ENCODE measurements around the gene MEMO1. TPM values are rescaled to one million over a fixed set of nuclear protein-coding genes. Genes with fewer than 3 reads are reported as not detected.

MEMO1 gene
- total RNA-seq, 1 experiment from 2014 or later = 44.7 TPM

- ChIA-PET POLR2A (no interaction called here), RAD21 (ENCODE audit: low non-redundant PET in 1 of 2, low total read pairs in 2 of 2, uncharacterized antibody in 2 of 2, unreplicated experiment in 2 of 2) (no interaction called here), CTCF (no interaction called here)
- H3K9ac ChIP-seq (ENCODE audit: low read length) = no peak overlapping the region
- no peaks in the 10 kb centered on the region for H3K9me3 ChIP-seq (ENCODE audit: control insufficient read depth in 1 of 2, insufficient read depth in 1 of 2, low read depth in 1 of 2, low read length in 2 of 2)
- intact Hi-C loops (cut with micrococcal nuclease) = loop anchor here (10.0 kb wide), 2 partner anchors 138 to 1118 kb away; no protein-coding TSS in a partner anchor
- ATAC-seq (no peak), DNase-seq (ENCODE audit: low read depth, low spot score) (no peak)
- no peak overlapping the region for H3K4me3 ChIP-seq (replicated peaks in 1 of 2; ENCODE audit: low read depth in 1 of 2, low read length in 2 of 2)
- BruUV-seq (replicated peaks) = no TSS peak
- no peaks in the 10 kb centered on the region for H4K20me1 ChIP-seq (ENCODE audit: insufficient read depth)
- no peak overlapping the region for H3K27ac ChIP-seq (ENCODE audit: low read depth, low read length)
- H2AFZ ChIP-seq (ENCODE audit: low read depth, low read length, poor library complexity, severe bottlenecking) = no peak overlapping the region
- no peak overlapping the region for H3K4me2 ChIP-seq (ENCODE audit: low read length)
- H3K36me3 ChIP-seq (ENCODE audit: control insufficient read depth in 1 of 2, insufficient read depth in 2 of 2, low read length in 2 of 2) = no peaks in the 10 kb centered on the region
- H3K79me2 ChIP-seq (ENCODE audit: insufficient read depth, low read length) = no peaks in the 10 kb centered on the region
- no peaks in the 10 kb centered on the region for H3K4me1 ChIP-seq (ENCODE audit: control insufficient read depth in 1 of 2, insufficient read depth in 2 of 2, low read length in 2 of 2)
- no peaks in the 10 kb centered on the region for H3K27me3 ChIP-seq (ENCODE audit: insufficient read depth, low read length)
- TF ChIP-seq FOSL1 (IDR thresholded peaks at IDR 0.05; ENCODE audit: low read depth) = no peak
- TF ChIP-seq CBX3 (IDR thresholded peaks at IDR 0.05; ENCODE audit: low read depth) = no peak
- no peak for TF ChIP-seq SP1 (IDR thresholded peaks at IDR 0.05; ENCODE audit: low read depth)
- TF ChIP-seq YY1 (IDR thresholded peaks at IDR 0.05; ENCODE audit: extremely low read depth, insufficient replicate concordance, low read depth, low read length) = no peak
- TF ChIP-seq MAX (IDR thresholded peaks at IDR 0.05) = no peak
- no peak for TF ChIP-seq CTCF (IDR thresholded peaks at IDR 0.05 in 2 of 3, conservative IDR thresholded peaks at IDR 0.05 in 1 of 3; ENCODE audit: borderline replicate concordance in 1 of 3, insufficient read depth in 1 of 3, low read depth in 2 of 3, low read length in 2 of 3)
- no peak for TF ChIP-seq SIN3A (IDR thresholded peaks at IDR 0.05; ENCODE audit: low read depth)
- TF ChIP-seq EZH2phosphoT487 (IDR thresholded peaks at IDR 0.05; ENCODE audit: borderline replicate concordance) = no peak
- no peak for TF ChIP-seq SRF (IDR thresholded peaks at IDR 0.05; ENCODE audit: low read depth)
- no peak for TF ChIP-seq ELF1 (IDR thresholded peaks at IDR 0.05; ENCODE audit: borderline replicate concordance, low read depth)
- TF ChIP-seq EGR1 (IDR thresholded peaks at IDR 0.05; ENCODE audit: low read depth) = no peak
- no peak for TF ChIP-seq ZBTB33 (IDR thresholded peaks at IDR 0.05; ENCODE audit: extremely low read depth, insufficient replicate concordance, low read length)
- TF ChIP-seq ZNF274 (IDR thresholded peaks at IDR 0.05; ENCODE audit: low read depth, low read length) = no peak
- H3K9me2 ChIP-seq (ENCODE audit: insufficient read depth) = no peaks in the 10 kb centered on the region
Observed at GRCh38 chr2:31832363-31832762, 178.4 kb downstream of the MEMO1 start.

All from HCT116 (cell line).